BE2C (cell line): ENCODE data around the gene B9D2.
A peak's percentile ranks its signal among the peaks of the same experiment; 100 is the strongest.
"Not testable (repeated sequence)": the region's sequence is repeated elsewhere in the genome, so short reads cannot be mapped to it uniquely, and the experiment has no call there.

Experiments used
- DNase-seq: peaks from one replicate; pipeline ENCODE4 v3.0.0-alpha.2; 2020
- H3K27me3 ChIP-seq: fragments of 250-450 bp; sonication (Bioruptor Pico); 2 replicates; pipeline ENCODE4 v1.5.1; 2020; ENCODE audit warnings: mild to moderate bottlenecking
- H3K36me3 ChIP-seq: fragments of 250-450 bp; sonication (Bioruptor Pico); 2 replicates; pipeline ENCODE4 v1.5.1; 2020; ENCODE audit warnings: mild to moderate bottlenecking
- H3K4me1 ChIP-seq: fragments of 250-450 bp; sonication (Bioruptor Pico); 2 replicates; pipeline ENCODE4 v1.5.1; 2020
- H3K4me3 ChIP-seq: 2 replicates; pipeline ENCODE4 v1.5.1; 2011; ENCODE audit warnings: low read depth, low read length
- H3K9me3 ChIP-seq: fragments of 250-450 bp; sonication (Bioruptor Pico); 2 replicates; pipeline ENCODE4 v1.5.1; 2020
- CTCF ChIP-seq: IDR thresholded peaks from 2 replicates; pipeline ENCODE4 v1.5.1; 2012; ENCODE audit warnings: mild to moderate bottlenecking, low read depth, low read length

The B9D2 gene

GRCh38 chr19:41353466-41354342 is 10.2 kb downstream of the B9D2 start, which contains the start of gene TGFB1:
TSS of gene TGFB1 (minus strand) at chr19:41353922. CDS start at chr19:41353044, 878 bp downstream.
- no peaks in the 10 kb centered on the region for H3K9me3 ChIP-seq
- peak within 1 kb of the TSS; percentile 75 for H3K4me3 ChIP-seq
- H3K4me1 ChIP-seq, result 0 out of 2 replicates have a peak, but pooled peaks cover 3% of the 10 kb centered on the region
- TF ChIP-seq CTCF, result peak; percentile 77
- no peaks in the 10 kb centered on the region for H3K36me3 ChIP-seq
- peaks cover 27% of the 10 kb centered on the region for H3K27me3 ChIP-seq
- DNase-seq, result peak; percentile 79

- Histone ChIP-seq H3K4me1 (0 out of 2 replicates have a peak, but pooled peaks cover 3% of the 10 kb centered on the region), H3K4me3 (peak overlapping the region; percentile 75), H3K27me3 (peaks cover 27% of the 10 kb centered on the region), H3K36me3 (no peaks in the 10 kb centered on the region), H3K9me3 (no peaks in the 10 kb centered on the region)
- peak; percentile 57 for TF ChIP-seq CTCF
- DNase-seq, result peak; percentile 72
Observed at GRCh38 chr19:41352609-41353465, 11.1 kb downstream of the B9D2 start.

DNA sequence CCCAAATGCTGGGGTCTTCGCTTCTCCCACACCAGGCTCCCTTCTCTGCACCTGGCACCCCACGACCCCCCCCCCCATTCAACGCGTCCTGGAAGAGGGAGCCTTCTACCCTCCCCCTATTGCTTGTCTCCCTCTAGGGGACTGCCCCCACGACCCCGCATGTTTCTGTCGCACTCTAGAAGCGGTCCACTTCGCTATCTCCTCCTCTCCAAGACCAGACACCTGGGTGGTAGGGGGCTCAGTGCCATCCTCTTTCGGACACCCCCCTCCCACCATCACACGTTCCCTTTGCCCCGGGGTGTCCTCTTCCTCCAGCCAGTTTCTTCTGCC is 11.7 kb downstream of the B9D2 start:
- H3K4me3 ChIP-seq, result peak overlapping the region; percentile 75
- peaks cover 27% of the 10 kb centered on the region for H3K27me3 ChIP-seq
- no peaks in the 10 kb centered on the region for H3K36me3 ChIP-seq
- H3K9me3 ChIP-seq, result no peaks in the 10 kb centered on the region
- no peak for TF ChIP-seq CTCF
- 0 out of 2 replicates have a peak, but pooled peaks cover 3% of the 10 kb centered on the region for H3K4me1 ChIP-seq
- no peak for DNase-seq

GRCh38 chr19:41351339-41352245 is 12.4 kb downstream of the B9D2 start:
- Histone ChIP-seq H3K4me3 (peak overlapping the region; percentile 75), H3K4me1 (0 out of 2 replicates have a peak, but pooled peaks cover 3% of the 10 kb centered on the region), H3K27me3 (peaks cover 27% of the 10 kb centered on the region), H3K36me3 (no peaks in the 10 kb centered on the region), H3K9me3 (no peaks in the 10 kb centered on the region)
- DNase-seq, result peak; percentile 46
- TF ChIP-seq CTCF, result no peak

DNA sequence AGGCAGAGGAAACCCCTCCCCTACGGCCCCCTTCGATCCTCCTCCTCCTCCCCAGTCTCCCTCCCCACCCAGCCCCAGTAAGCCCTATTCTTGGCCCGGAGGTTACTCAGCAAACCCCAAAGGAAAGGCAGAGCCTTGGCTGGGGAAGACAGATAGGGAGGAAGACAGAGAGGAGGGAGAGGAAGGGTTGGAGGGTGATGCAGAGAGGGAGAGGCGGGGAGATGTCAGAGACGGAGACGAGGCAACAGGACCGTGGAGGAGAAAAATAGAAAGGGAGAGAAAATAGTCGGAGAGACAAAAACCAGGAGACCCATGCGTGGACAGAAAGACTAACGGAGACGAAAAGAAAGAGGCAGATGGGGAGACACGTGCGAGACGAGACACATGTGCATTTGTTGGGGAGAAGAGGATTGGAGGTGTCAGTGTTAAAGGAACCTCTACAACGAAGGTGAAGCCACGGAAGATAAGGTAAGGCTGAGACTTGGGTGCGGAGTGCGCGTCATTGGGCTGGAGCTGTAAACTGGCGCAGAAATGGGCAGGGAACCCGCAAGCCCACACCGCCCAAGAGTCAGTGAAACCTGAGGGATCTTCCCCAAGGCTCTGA is 13.1 kb downstream of the B9D2 start:
- no peak for TF ChIP-seq CTCF
- no peak for DNase-seq
- H3K27me3 ChIP-seq, result peaks cover 27% of the 10 kb centered on the region

DNA sequence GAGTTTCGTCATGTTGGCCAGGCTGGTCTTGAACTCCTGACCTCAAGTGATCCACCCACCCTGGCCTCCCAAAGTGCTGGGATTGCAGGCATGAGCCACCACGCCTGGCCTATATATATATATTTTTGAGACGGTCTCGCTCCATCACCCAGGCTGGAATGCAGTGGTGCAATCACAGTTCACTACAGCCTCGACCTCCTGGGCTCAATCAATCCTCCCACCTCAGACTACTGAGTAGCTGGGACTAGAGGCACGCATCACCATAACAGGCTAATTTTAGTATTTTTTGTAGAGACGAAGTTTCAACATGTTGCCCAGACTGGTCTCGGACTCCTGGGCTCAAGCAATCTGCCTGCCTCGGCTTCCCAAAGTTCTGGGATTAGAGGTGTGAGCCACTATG is 17.0 kb downstream of the B9D2 start:
- not testable (repeated sequence) for H3K9me3 ChIP-seq, H3K4me3 ChIP-seq, H3K4me1 ChIP-seq, DNase-seq, H3K27me3 ChIP-seq, H3K36me3 ChIP-seq

More for the DNA sequence above, 13.1 kb downstream of the B9D2 start:
- Histone ChIP-seq H3K4me1 (0 out of 2 replicates have a peak, but pooled peaks cover 3% of the 10 kb centered on the region), H3K36me3 (no peaks in the 10 kb centered on the region), H3K9me3 (no peaks in the 10 kb centered on the region), H3K4me3 (peak overlapping the region; percentile 75)
